Ammon's horn (tissue), 1 donor: Measurements from ENCODE around the gene NTNG1.

Source experiments
- DNase-seq: peaks from one replicate; pipeline ENCODE4 v3.0.0-alpha.2; 2016; ENCODE audit warnings: low spot score

NTNG1 gene

DNA sequence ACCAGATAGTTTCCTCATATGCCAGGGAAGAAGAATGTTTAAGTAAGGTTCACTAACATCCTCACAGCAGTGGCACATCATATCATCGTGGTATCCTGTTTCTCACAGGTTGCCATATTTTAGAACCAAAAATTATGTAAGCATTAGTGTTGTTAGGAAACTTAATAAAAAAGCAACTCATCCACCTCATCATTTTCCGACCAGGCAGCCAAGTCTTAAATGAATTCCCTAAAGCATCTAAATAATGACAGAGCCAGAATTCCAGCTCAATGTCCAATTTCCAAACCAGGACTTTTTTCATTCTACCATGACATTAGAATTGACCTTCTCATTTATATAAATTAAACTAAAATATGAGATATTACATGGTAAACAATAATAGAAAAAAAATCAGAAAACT, 272.7 kb downstream of the NTNG1 start:
- no peak for DNase-seq

DNA sequence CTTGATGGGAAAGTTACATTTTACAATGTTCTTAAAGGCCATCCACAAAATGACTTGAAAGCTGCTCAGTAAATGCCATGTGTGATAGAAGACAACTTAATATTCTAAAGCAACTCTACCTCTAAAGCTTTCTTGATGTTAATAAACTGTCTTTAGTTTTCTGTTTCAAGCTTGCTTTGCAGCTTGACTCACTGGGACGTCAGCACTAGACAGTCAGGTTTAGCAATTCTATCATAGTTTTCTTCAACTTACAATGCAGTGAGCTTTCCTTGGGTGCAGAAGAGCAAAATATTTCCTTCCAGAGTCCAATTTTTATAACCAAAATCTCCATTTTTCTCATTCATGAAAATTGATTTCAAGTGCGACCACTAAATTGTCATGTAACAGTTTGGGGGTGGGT, 273.1 kb downstream of the NTNG1 start:
- DNase-seq, result no peak

DNA sequence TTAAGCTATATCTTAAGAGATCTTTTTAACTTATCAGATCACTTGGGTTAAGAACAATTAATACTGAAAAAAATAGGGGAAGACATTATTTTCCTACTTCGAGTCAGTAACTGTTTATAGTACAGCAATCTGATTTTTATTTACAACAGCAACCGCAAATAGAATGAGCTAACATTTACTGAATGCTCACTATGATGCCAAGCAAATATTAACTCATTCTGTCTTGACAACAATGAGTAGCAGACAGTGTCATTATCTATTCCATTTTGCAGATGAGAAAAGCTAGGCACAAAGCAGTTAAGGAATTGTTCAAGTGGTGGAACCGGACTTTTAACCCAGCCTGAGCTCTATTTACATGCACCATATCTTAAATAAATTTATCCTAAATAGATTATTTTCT, 273.7 kb downstream of the NTNG1 start:
- no peak for DNase-seq

DNA sequence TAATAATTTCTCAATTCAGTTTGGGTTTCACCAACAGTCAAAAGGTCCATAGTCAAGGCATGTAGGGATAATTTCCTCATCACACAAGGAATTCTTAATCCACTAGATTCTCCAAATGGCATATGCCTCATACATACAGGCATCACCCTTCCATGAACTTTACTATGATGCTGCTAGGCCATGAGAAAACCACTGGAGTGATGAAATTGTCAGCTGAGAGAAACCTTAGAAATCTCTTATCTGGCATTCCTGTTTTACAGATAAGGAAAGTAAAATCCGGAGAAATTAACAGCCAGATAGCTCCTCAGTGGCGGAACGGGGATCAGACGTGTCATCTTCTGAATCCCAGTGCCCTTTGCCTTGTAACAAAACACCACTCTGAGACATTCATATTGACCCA, 274.4 kb downstream of the NTNG1 start:
- DNase-seq, result no peak

DNA sequence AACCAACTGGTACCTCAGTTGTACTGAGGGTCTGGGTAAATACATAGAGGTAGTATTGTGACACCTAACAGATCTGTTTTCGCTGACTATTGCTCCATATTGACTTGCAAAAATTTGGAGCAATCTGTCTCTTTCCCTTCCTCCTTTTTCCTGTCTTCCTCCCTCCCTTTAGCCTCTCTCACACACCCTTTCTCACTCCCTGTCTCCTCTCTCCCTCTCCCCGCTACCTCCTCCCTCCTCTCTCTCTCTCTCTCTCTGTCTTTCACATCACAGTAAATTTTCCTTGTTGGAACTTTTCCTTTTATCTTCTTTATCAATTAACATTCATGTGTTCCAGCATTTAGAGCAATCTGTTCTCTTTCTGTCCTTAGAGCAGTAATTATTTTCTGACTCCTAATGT, 278.2 kb downstream of the NTNG1 start:
- no peak for DNase-seq

DNA sequence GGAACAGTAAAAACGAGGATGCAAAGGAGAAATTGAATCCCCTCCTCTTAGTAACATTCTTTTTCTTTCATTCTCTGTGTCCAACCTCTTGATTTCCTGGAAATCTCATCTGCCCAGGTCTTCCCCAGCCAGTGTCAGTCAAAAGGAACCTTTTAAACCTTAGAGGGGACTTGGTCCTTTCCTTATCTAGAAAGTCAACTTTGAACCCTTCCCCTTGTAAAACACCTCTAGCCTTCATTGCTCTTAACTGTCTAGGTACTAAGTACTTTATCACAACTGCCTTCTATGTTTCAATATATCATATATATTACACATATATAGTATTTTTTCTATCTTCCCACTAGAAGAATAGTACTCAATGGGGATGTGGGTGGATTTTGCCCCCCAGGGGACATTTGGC, 282.1 kb downstream of the NTNG1 start:
- no peak for DNase-seq

DNA sequence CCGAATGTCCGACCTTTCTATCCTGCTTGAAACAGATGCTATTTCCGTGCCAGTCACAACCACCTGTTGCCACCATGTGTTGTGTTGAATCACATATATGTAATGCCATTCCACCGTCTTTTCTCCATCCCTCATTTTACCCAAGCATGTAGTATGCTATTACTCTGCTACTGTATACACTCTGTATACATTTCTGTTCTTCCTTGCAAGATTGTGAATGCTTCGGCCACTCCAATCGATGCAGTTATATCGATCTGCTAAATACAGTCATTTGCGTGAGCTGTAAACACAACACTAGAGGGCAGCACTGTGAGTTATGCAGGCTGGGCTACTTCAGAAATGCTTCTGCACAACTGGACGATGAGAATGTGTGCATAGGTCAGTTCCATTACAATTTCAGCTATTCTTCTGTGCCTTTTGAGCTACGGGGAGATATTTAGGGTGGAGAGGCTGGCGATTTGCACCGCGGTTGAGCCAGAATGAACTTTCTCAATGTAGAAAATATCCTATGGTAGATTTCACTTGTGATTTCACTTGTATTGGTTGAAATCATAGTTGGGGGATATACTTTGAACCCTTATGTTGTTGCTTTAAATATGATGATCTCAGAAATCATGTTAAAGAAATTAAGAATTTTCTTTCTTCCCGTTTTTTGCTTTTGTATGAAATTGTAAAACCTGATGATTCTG, 289.8 kb downstream of the NTNG1 start:
- peak; percentile 64 for DNase-seq

DNA sequence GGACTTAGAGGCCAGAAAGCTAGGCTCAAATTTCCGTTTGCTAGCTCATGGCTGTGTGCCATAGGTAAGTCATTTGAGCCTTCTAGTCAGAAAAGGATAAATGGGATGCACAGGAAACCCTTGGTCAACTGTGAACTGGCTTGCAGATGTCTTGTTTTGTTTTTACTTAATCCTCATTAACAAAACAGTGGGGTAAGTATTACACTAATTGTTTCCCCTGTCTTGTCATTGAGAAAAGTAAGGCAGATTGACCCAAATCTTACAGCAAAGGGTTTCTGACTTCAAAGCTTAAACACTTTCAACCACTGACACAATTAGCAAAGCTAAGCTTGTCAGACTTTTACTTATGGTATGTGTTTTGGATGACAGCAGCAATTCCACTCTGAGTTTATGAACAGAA, 291.3 kb downstream of the NTNG1 start:
- no peak for DNase-seq

DNA sequence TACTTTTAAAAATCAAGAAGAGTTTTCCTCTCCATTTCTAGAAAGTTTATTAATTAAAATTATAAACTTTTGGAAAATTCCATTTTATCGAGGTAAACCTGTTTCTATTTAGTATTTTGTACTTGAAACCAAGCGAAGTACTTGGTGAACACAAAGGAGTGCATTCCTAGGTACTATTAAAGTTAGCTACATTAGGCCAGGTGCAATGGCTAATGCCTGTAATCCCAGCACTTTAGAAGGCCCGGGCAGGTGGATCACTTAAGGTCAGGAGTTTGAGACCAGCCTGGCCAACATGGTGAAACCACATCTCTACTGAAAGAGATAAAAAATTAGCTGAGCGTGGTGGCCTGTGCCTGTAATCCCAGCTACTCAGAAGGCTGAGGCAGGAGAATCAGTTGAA, 292.2 kb downstream of the NTNG1 start:
- no peak for DNase-seq

DNA sequence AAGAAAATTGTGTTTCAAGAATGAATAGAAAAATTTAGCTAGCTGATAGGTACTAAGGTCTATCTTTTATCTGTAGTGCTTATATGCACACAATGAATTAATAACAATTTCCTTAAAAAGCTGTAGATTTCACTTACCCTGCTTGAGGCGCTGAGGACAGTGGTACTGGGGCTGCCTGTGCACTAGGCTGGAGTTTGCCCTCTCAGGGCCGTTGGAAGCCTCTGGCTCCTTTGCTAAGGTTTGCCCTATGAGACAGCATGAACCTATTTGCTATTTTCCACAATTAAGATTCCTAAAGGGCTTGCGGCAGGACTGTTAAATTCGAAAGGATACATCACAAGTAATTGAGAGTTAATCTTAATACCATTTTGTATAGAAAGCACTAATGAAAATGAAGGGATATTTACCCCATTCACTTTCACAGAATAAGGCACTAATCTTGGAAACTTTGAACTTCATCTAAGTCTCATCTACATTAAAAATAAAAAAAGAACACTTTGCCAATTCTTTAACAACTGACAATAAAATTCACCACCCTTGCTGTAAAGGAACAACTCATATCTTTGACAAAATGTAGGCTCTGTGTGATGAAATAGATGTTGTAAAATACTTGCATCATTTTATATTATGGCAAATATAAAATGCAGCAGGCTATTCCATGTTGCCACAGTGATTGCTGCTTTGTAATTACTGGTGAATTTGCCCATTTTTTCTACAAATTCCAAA, 293.0 kb downstream of the NTNG1 start:
- no peak for DNase-seq

DNA sequence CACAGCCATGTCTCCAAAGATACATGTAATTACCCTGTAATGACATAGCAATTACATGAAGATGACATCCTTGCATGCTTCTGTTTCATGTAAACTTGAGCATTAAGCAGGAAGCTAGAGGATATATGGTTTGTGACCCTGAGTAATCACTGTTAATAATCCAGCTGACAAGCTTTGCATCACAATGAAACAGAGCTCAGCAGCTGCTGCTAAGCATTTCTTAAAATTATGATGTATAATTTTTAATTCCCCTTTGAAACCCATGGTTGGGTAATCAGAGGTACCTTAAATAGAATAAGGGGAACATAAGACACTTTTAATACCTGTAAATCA, 293.5 kb downstream of the NTNG1 start:
- no peak for DNase-seq

DNA sequence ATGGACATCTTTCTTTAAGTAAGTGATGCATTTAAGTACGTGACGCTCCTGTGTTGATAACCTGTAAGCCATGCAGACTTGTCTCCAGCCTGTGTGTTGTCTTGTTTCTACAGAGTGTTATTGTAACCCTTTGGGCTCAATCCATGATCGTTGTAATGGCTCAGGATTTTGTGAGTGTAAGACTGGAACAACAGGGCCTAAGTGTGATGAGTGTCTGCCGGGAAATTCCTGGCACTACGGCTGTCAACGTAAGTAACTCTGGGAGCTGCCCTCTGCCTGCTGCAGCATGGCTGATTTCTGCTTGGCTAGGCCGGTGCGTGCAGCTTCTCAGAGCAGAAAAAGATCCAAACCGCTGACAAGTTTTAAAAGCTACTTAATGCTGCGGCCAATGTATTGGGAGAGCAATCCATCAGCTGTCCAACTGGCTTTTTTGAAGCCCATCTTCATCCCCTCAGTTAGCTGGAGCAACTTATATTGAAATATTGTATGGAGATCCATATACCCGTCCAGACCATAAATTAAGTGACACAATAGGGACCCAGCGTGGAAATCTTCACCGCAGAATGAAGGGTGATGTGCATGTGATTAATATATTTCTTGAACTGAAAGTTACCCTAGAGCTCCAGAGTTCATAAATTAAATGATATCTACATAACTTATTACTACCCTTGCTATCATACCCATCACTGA, 295.9 kb downstream of the NTNG1 start:
- DNase-seq, result no peak

DNA sequence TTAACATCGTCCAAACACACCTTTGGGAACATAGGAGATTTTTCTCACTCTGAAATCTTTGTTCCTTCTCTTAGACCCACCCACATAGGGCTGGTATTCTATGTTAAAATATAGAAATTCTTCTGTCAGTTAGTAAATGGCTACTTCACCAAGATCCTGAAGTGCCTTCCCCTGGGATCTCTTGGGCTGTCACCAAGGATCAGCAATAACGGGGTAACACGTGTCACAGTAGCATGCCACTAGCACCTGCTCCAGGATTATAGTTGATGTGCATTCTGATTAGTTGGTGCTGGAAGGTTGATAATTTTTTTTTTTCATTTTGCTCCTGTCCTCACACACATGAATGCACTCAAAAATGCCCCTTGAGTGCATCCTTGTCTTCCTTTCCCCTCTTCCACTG, 298.7 kb downstream of the NTNG1 start:
- no peak for DNase-seq

DNA sequence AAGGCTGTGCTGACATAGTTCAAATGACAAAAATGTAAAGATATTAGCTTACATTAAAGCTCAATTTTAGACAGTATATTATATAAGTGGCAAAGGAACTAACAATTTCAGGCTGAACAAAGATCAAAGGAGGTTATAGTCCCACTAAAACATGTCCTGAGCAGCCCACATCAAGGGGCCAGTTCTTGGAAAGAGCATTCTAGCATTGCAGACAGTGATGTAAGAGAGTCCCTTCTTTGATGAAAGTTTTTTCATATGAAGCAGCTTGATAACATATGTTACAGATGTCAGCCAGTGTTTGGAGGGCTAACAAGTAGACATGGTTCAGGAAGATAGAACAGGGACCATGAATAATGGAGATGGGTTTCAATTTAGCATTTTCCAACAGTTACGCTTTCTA, 301.7 kb downstream of the NTNG1 start:
- no peak for DNase-seq

DNA sequence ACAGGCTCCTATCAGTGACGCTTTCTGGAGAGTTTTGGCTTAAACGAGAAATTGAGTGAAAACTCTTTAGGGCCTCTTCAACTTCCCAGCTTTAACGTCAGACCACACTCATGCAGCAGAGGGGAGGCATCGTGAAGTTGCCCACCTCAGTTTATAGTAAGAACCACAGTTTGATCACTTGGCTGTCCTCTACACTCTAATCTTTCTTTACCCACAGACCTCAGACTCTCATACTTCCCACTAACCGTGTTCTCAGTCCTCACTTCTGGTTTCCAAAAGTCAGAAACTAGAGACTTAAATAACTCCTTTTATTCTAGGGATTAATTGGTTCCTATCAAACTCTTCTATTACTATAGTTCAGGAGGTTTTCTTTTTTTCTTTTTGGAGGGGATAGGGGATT, 302.2 kb downstream of the NTNG1 start:
- no peak for DNase-seq

DNA sequence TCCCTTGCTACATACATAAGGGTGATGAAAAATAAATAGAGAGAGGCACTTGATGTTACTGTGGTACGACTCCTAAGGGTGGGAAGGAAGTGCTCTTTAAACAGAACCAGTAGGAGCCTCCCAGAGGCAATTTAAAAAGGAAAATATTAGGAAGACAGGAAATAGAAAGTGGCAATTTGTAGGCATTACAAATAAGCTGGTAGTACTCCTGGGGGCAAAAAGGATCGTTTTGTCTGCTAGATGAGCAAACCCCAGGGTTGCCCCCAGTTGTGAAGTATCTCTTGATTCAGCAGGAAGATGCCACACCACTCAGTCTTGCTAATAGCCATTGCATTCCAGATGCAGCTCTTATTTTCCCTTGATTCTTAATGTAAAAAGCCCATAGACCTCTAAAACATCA, 303.0 kb downstream of the NTNG1 start:
- DNase-seq, result no peak

DNA sequence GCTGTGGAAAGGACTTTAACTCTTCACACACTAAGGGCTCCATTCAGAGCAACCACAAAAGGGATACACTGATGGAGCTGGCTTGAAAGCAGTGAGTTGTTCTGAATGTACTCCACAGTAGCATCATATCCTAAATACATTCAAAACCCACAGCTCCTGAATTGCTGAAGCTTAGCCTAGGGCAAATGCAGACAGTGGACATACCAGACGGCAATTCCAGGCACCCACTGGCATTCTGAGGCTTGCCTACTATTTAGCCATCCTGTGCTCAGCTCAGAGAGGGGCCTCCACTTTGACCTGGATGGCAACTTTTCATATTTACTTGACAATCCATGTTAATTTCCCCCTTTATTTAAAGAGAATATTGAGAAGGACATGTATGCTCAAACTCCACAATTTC, 303.5 kb downstream of the NTNG1 start:
- no peak for DNase-seq

DNA sequence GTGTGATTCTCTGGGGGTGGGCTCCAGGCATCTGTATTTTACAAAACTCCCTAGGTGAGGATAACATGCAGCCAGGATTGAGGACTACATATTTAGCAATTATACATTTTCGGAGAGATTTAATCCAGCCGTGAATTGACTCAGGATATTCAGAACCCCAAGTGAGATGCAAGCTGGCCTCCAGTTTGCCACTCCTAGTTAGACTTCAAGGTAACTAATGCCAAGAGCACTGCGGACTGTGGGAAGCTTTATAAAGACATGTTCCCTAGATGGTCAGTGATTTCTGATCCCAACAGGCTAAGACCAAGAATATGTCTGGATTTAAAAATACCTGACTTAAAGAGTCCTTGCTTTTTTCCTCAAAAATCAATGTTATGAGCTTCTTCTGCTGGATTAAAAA, 308.5 kb downstream of the NTNG1 start:
- DNase-seq, result no peak

DNA sequence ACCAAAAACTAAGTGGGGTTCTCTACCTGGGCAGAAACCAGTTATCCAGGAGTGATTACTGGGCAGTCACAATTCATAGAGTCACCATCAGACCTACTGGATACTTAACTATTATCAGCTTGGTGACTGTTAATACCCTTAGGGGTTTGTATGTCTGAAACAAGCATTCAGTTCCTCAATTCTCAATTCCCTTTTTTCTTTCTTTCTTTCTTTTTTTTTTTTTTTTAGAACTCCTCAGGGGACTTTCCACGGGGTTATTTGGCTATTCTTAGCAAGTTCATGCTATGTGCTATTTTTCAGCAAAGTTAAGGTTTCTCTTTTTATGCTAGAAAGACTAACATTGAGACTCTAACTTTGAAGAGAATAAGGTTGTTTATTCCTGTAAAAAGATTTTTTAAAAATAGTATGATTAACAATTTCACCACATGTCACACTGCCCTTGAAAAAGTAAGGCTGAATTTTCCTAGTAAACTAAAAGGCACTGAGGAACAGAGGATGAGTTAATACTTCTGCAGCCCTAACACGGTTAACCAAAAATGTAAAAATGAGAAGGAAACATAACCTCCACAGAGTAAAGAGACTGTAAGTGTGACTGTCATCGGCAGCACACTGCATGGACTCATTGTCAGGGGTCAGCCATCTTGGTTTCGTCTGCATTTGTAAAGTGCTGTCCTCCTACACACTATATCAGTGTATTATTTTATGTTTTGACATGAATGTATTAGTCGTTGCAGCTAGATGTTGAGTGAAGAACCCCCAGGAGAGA, 310.2 kb downstream of the NTNG1 start:
- DNase-seq, result no peak

DNA sequence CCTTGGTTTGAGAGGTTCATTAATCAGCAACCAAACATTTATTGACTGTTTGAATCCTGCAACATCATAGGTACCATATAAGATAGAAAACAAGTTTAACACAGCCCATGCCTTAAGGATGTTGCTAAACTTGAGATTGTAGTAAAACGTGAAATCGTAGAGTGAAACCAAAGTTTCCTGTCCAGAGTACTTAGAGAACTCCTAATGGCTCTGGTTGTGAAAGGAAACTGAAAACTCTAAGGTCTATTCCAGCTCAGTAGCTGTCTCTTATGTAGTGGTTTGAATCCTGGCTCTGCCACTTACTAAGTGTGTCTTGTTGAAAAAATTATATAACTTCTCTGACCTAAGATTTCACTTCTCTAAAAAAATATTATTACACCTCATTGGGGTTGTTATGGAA, 310.9 kb downstream of the NTNG1 start:
- DNase-seq, result no peak

DNA sequence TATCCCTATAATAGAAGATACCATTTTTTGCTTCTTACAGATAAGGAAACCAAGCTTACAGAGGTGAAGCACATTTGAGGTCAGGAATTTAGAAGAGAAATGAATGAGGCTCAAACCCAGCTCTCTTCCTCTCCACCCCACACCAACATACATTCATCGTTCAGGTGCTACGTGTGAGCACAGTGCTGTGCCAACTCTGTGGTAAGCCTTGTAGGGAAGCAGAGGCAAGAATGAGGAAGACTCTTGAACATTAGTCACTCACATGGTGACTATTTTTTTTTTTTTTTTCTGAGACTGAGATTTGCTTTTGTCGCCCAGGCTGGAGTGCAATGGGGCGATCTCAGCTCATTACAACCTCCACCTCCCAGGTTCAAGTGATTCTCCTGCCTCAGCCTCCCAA, 314.0 kb downstream of the NTNG1 start:
- DNase-seq, result peak; percentile 26

DNA sequence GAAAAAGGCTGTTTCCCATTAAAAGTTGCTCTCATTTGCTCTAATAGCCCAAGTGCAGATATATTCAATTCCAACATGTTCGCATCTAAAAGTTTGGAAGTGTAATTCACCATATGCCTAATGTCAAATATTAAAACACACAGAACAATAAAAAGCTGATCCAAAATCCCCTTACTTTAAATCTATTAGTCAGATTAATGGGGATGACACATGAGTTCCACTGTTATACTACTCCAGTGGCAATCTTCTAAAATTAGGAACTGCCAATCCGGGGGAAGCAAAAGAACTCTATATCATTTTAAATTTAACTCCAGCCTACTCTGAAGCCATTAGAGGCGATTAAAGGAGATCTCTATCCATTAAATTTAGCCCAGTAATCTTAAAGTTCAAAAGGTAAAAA, 317.1 kb downstream of the NTNG1 start:
- DNase-seq, result no peak
